SU-DHL-6 (cell line): ENCODE measurements around the gene PPT2.

Experiments
- H2AFZ ChIP-seq: fragments of 200-600 bp; sonication (generic); 2 replicates; pipeline ENCODE4 v1.6.1; 2014; ENCODE audit warnings: low read depth, mild to moderate bottlenecking, moderate library complexity, mixed read lengths, antibody characterized with exemption, low read length; ENCODE audit not compliant: severe bottlenecking
- H3F3A ChIP-seq: fragments of 200-600 bp; shearing (Covaris generic); 2 replicates; pipeline ENCODE4 v1.6.0; 2016; ENCODE audit warnings: antibody characterized with exemption, mild to moderate bottlenecking; ENCODE audit not compliant: insufficient read depth
- H3K27ac ChIP-seq: fragments of 200-600 bp; sonication (generic); 2 replicates; pipeline ENCODE4 v1.5.1; 2016; ENCODE audit warnings: low read depth, mild to moderate bottlenecking, low read length, moderate library complexity, mixed read lengths
- H3K27me3 ChIP-seq: fragments of 200-600 bp; sonication (generic), shearing (Covaris generic); 2 replicates; pipeline ENCODE4 v1.6.0; 2014; ENCODE audit warnings: mild to moderate bottlenecking, low read length
- H3K36me3 ChIP-seq: fragments of 200-600 bp; sonication (generic); 2 replicates; pipeline ENCODE4 v1.6.1; 2014; ENCODE audit warnings: mild to moderate bottlenecking, low read length, mixed read lengths
- H3K4me2 ChIP-seq: fragments of 300-600, 200-600 bp; shearing (Covaris generic), sonication (generic); 2 replicates; pipeline ENCODE4 v1.6.0; 2014; ENCODE audit warnings: low read length, low read depth, mild to moderate bottlenecking; ENCODE audit not compliant: poor library complexity, severe bottlenecking
- H3K4me3 ChIP-seq: fragments of 200-600 bp; sonication (generic); 2 replicates; pipeline ENCODE4 v1.5.1; 2014; ENCODE audit warnings: antibody characterized with exemption, low read length, mild to moderate bottlenecking, mixed read lengths; ENCODE audit not compliant: insufficient read depth, poor library complexity, severe bottlenecking
- H3K79me2 ChIP-seq: fragments of 200-600 bp; sonication (generic); 2 replicates; pipeline ENCODE4 v1.6.1; 2014; ENCODE audit warnings: mild to moderate bottlenecking, low read length, moderate library complexity; ENCODE audit not compliant: insufficient read depth
- H3K9ac ChIP-seq: fragments of 200-600 bp; sonication (generic); 2 replicates; pipeline ENCODE4 v1.7.0; 2014; ENCODE audit warnings: mild to moderate bottlenecking, low read length
- H3K9me2 ChIP-seq: fragments of 200-600 bp; sonication (generic); replicated peaks from 2 replicates; pipeline ENCODE4 v1.6.1; 2014; ENCODE audit warnings: low read length; ENCODE audit not compliant: insufficient read depth
- H3K9me3 ChIP-seq: fragments of 200-600 bp; sonication (generic); 2 replicates; pipeline ENCODE4 v1.6.1; 2014; ENCODE audit warnings: low read length, mixed read lengths; ENCODE audit not compliant: insufficient read depth
- H4K20me1 ChIP-seq: fragments of 200-600 bp; sonication (generic); 2 replicates; pipeline ENCODE4 v1.6.1; 2014; ENCODE audit warnings: low read depth, mild to moderate bottlenecking, antibody characterized with exemption, low read length, moderate library complexity, mixed read lengths
- CTCF ChIP-seq: fragments of 200-600 bp; sonication (generic); IDR thresholded peaks from one replicate; pipeline ENCODE4 v1.5.1; 2017; ENCODE audit warnings: antibody characterized with exemption, mild to moderate bottlenecking, low read length, moderate library complexity; ENCODE audit not compliant: insufficient read depth, poor library complexity, severe bottlenecking
- EZH2phosphoT487 ChIP-seq: fragments of 200-600 bp; sonication (generic), shearing (Covaris generic); conservative IDR thresholded peaks from 2 replicates; pipeline ENCODE4 v1.6.1; 2018; ENCODE audit warnings: mild to moderate bottlenecking, antibody characterized with exemption, low read length, moderate library complexity, mixed read lengths

The PPT2 gene

DNA sequence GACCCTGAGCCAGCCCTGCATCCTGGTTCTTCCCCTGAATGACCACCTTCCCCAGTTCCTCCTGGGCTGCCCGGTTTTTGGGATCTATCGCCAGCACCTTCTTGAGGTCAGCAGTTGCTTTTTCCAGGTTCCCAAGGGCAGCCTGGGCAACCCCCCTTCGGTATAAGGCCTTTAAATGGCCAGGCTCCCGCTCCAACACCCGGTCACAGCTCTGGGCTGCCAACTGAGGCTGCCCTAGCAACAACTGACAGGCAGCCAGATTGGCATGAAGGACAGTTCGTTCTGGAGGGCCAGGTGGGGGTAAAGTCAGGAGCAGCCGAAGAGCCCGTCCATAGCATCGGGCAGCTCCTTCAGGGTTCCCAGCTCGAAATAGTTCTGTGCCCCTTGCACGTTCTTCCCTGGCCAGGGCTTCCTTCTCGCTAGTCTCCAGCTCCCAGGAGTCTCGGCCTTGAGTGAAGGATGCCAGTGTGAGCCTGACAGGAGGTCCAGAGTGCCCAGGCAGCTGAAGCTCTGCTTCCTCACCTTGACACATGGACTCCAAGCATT, 25.1 kb upstream of the PPT2 start:
- Histone ChIP-seq H4K20me1 (no peaks in the 10 kb centered on the region), H3K4me3 (peak overlapping the region; percentile 84), H3K9me2 (no peaks in the 10 kb centered on the region), H3K27me3 (no peaks in the 10 kb centered on the region), H3F3A (peaks cover 9% of the 10 kb centered on the region; the same call in 1 of the 2 replicates), H3K9ac (peak overlapping the region; percentile 72), H3K79me2 (peaks cover 32% of the 10 kb centered on the region), H3K27ac (peak overlapping the region; percentile 37), H3K9me3 (no peaks in the 10 kb centered on the region), H2AFZ (no peak overlapping the region), H3K36me3 (peaks cover 8% of the 10 kb centered on the region; the same call in 1 of the 2 replicates), H3K4me2 (peak overlapping the region; percentile 65)
- TF ChIP-seq CTCF = no peak
- no peak for TF ChIP-seq EZH2phosphoT487

DNA sequence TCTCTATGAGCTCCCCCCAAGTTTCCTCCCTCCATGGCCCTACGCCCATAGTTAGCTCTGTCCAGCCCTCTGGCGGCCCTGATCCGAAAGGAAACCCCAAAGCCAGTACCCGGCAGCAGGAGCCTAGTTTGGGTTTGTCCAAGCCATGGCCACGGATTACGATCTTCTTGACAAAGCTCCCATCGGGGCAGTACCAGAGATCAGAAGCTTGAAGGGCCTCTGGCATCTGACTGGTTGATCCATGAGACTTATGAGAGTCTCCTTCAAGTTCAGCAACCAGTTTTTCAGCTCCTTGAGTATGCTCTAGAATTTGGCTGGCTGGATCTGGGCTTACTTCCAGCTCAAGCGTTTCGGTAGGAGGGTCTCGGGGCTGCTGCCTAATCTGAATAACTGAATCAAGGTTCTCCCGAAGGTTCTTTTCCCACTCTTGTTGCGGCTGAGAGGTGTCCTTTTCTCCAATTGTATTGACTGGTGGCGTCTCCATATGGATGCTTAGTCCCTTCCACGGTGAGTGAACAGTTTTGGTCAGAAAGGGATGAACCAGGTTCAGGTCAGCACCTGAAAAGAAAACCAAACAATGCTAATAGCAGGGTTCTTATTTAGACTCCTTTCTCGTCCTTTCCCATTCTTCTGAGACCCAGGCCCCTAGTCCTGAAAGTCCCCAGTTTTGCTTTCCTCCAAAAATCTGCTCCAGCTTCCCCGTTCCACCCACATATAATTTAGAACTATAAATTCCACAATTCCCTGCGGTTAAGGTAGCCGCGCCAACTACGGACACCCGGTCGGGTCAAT, 24.4 kb upstream of the PPT2 start:
- Histone ChIP-seq H2AFZ (peak overlapping the region; percentile 90), H4K20me1 (no peaks in the 10 kb centered on the region), H3K27me3 (no peaks in the 10 kb centered on the region), H3K4me3 (peak overlapping the region; percentile 84), H3K9me2 (no peaks in the 10 kb centered on the region), H3K27ac (0 out of 2 replicates have a peak overlapping the region, but pooled peaks have one; percentile 6), H3K36me3 (peaks cover 8% of the 10 kb centered on the region; the same call in 1 of the 2 replicates), H3K4me2 (peak overlapping the region; percentile 65), H3K9me3 (no peaks in the 10 kb centered on the region), H3K9ac (peak overlapping the region; percentile 72), H3F3A (peaks cover 9% of the 10 kb centered on the region; the same call in 1 of the 2 replicates), H3K79me2 (peaks cover 32% of the 10 kb centered on the region)
- TF ChIP-seq CTCF (no peak), EZH2phosphoT487 (no peak)

DNA sequence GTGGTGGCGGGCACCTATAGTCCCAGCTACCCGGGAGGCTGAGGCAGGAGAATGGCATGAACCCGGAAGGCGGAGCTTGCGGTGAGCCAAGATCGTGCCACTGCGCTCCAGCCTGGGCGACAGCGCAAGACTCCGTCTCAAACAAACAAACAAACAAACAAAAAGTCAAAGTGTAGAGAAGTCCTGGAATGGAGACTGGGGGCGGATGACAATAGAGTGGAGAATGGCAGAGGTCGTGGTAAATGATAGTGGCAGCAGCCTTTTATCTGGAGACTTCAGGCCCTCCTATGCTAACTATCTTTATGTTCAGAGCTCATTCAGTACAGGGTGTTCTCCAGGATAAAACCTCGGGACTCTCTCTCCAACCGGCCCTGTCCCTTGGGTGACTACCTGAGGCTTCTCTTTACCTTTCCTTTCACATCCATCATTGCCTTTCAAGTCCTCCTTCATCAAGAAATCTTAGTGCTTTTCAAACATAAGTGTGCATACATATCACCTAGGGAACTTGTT, 22.4 kb upstream of the PPT2 start:
- Histone ChIP-seq H3K9ac (no peak overlapping the region), H3K4me2 (no peak overlapping the region), H3K36me3 (0 out of 2 replicates have a peak, but pooled peaks cover 2% of the 10 kb centered on the region), H2AFZ (no peak overlapping the region), H3K9me3 (no peaks in the 10 kb centered on the region), H3K9me2 (no peaks in the 10 kb centered on the region), H3K4me3 (no peak overlapping the region), H3K79me2 (peaks cover 30% of the 10 kb centered on the region), H4K20me1 (no peaks in the 10 kb centered on the region), H3F3A (peaks cover 9% of the 10 kb centered on the region; the same call in 1 of the 2 replicates), H3K27ac (no peak overlapping the region), H3K27me3 (no peaks in the 10 kb centered on the region)
- TF ChIP-seq EZH2phosphoT487 = no peak
- no peak for TF ChIP-seq CTCF
